A549 (cell line): ENCODE results near the gene SEC61B. TPM values are rescaled to one million over a fixed set of nuclear protein-coding genes. Genes with fewer than 3 reads are reported as not detected.
A peak's percentile ranks its signal among the peaks of the same experiment; 100 is the strongest.

ENCODE experiments used
- ATAC-seq, 2 experiments: fragments of 200-7000 bp in 1 of 2; fragments of >200 bp in 1 of 2; cut with Nextera tagmentation in 1 of 2; cut with Tn5 transposase in 1 of 2; 3 replicates each; pipeline versions ENCODE4 v1.8.0 to v1.9.1; 2018 to 2020; ENCODE audit warnings: mild to moderate bottlenecking in 1 of 2, moderate library complexity in 1 of 2
- CTCF ChIA-PET: fragments of 300-600 bp; sonication (Branson Sonifier 250); formaldehyde crosslinking; extraction: SDS; loops from one replicate; lab custom pipeline; 2021; ENCODE audit warnings: antibody characterized with exemption, inconsistent platforms; lab: Yijun Ruan, JAX
- POLR2A ChIA-PET: fragments of 350-600 bp; formaldehyde crosslinking; extraction: SDS; loops from one replicate; lab custom pipeline; 2021; ENCODE audit warnings: antibody characterized with exemption, inconsistent platforms; lab: Yijun Ruan, JAX
- DNase-seq, 2 experiments: peaks; one replicate each; pipeline versions ENCODE4 v3.0.0 to v3.0.0-alpha.2; 2011 to 2016; ENCODE audit warnings: low read depth in 1 of 2, low spot score in 1 of 2
- FAIRE-seq: peaks from 2 replicates; lab custom pipeline; 2011; peaks lifted over from hg19 to GRCh38; lab: Jason Lieb, UNC
- H3K27ac ChIP-seq, 2 experiments: fragments of >200 bp; sonication (Bioruptor Twin); formaldehyde crosslinking; 3 replicates each; pipeline ENCODE4 v1.5.1; 2016 to 2017
- H3K4me1 ChIP-seq: fragments of >200 bp; sonication (Bioruptor Twin); formaldehyde crosslinking; 3 replicates; pipeline ENCODE4 v1.6.1; 2016
- H3K4me2 ChIP-seq: fragments of >200 bp; sonication (Bioruptor Twin); formaldehyde crosslinking; 3 replicates; pipeline ENCODE4 v1.6.1; 2016
- H3K4me3 ChIP-seq: fragments of >200 bp; sonication (Bioruptor Twin); formaldehyde crosslinking; 3 replicates; pipeline ENCODE4 v1.5.1; 2016
- H3K9me3 ChIP-seq: fragments of >200 bp; sonication (Bioruptor Twin); formaldehyde crosslinking; 3 replicates; pipeline ENCODE4 v1.6.1; 2016
- CBX2 ChIP-seq: fragments of 200-600 bp; sonication (generic); IDR thresholded peaks from 2 replicates; pipeline ENCODE4 v1.6.1; 2016; ENCODE audit warnings: low read depth, mild to moderate bottlenecking, borderline replicate concordance
- CEBPB ChIP-seq, 2 experiments: fragments of >200 bp in 1 of 2; sonication (Bioruptor Twin) in 1 of 2; formaldehyde crosslinking in 1 of 2; IDR thresholded peaks; 2 replicates each; pipeline ENCODE4 v1.6.1; 2012 to 2016
- CHD2 ChIP-seq: fragments of 150-350 bp; IDR thresholded peaks from 2 replicates; pipeline ENCODE4 v1.6.1; 2014; ENCODE audit warnings: low read length; ENCODE audit not compliant: partially characterized antibody
- EHF ChIP-seq: fragments of 250-450 bp; sonication (Bioruptor Pico); IDR thresholded peaks from 2 replicates; pipeline ENCODE4 v1.5.0; 2020; ENCODE audit warnings: mild to moderate bottlenecking
- ELK1 ChIP-seq: fragments of 150-350 bp; IDR thresholded peaks from 2 replicates; pipeline ENCODE4 v1.6.1; 2014; ENCODE audit warnings: low read depth, mild to moderate bottlenecking, low read length
- EP300 ChIP-seq, 2 experiments: fragments of >200 bp; sonication (Bioruptor Twin); formaldehyde crosslinking; IDR thresholded peaks; 2 replicates in 1 of 2; 3 replicates in 1 of 2; pipeline ENCODE4 v1.6.1; 2016 to 2017
- FOSL2 ChIP-seq, 2 experiments: fragments of 450-650 bp in 1 of 2; fragments of >200 bp in 1 of 2; sonication (Bioruptor Twin) in 1 of 2; formaldehyde crosslinking; IDR thresholded peaks; 2 replicates each; pipeline versions ENCODE4 v1.5.0 to v1.6.1; 2016 to 2020; ENCODE audit warnings: mild to moderate bottlenecking in 1 of 2, moderate library complexity in 1 of 2
- FOXS1 ChIP-seq: fragments of 250-450 bp; sonication (Bioruptor Pico); IDR thresholded peaks from 2 replicates; pipeline ENCODE4 v1.5.0; 2020; ENCODE audit warnings: mild to moderate bottlenecking, moderate library complexity
- GATA3 ChIP-seq: IDR thresholded peaks from 2 replicates; pipeline ENCODE4 v1.6.1; 2012; ENCODE audit warnings: borderline replicate concordance
- HDAC2 ChIP-seq: fragments of 200-600 bp; sonication (generic); IDR thresholded peaks from 2 replicates; pipeline ENCODE4 v1.6.1; 2016
- HEYL ChIP-seq: fragments of 250-450 bp; sonication (Bioruptor Pico); IDR thresholded peaks from 2 replicates; pipeline ENCODE4 v1.8.0; 2021; ENCODE audit warnings: mild to moderate bottlenecking, moderate library complexity
- MAFK ChIP-seq: fragments of 450-650 bp; IDR thresholded peaks from 2 replicates; pipeline ENCODE4 v1.6.1; 2014; ENCODE audit not compliant: partially characterized antibody
- MAZ ChIP-seq: fragments of 150-350 bp; IDR thresholded peaks from 2 replicates; pipeline ENCODE4 v1.6.1; 2014; ENCODE audit warnings: antibody characterized with exemption, low read depth, low read length, borderline replicate concordance
- MYC ChIP-seq: IDR thresholded peaks from 2 replicates; pipeline ENCODE4 v1.6.1; 2012; ENCODE audit warnings: mild to moderate bottlenecking, inconsistent platforms, low read length, improper control_type of control experiment, borderline replicate concordance
- POLR2A ChIP-seq: IDR thresholded peaks from 2 replicates; pipeline ENCODE4 v1.6.1; 2012; ENCODE audit warnings: mild to moderate bottlenecking, low read length
- POLR2AphosphoS2 ChIP-seq: conservative IDR thresholded peaks from 2 replicates; pipeline ENCODE4 v1.6.1; 2012; ENCODE audit warnings: low read length, improper control_type of control experiment, inconsistent platforms
- RAD21 ChIP-seq, 2 experiments: fragments of >200 bp in 1 of 2; sonication (Bioruptor Twin) in 1 of 2; formaldehyde crosslinking in 1 of 2; IDR thresholded peaks in 1 of 2; conservative IDR thresholded peaks in 1 of 2; 2 replicates in 1 of 2; 3 replicates in 1 of 2; pipeline ENCODE4 v1.6.1; 2012 to 2018; ENCODE audit warnings: inconsistent platforms in 1 of 2
- REST ChIP-seq: fragments of 200-600 bp; sonication (generic); IDR thresholded peaks from 2 replicates; pipeline ENCODE4 v1.6.1; 2016; ENCODE audit warnings: antibody characterized with exemption, mild to moderate bottlenecking, moderate library complexity
- RFX5 ChIP-seq: fragments of 450-650 bp; IDR thresholded peaks from 2 replicates; pipeline ENCODE4 v1.7.1; 2014; ENCODE audit warnings: antibody characterized with exemption, mild to moderate bottlenecking, moderate library complexity
- RNF2 ChIP-seq: fragments of 200-600 bp; sonication (generic); IDR thresholded peaks from 2 replicates; pipeline ENCODE4 v1.6.1; 2016; ENCODE audit warnings: low read depth, mild to moderate bottlenecking, antibody characterized with exemption, moderate library complexity, borderline replicate concordance
- SMC3 ChIP-seq: fragments of >200 bp; sonication (Bioruptor Twin); formaldehyde crosslinking; IDR thresholded peaks from 3 replicates; pipeline ENCODE4 v1.6.1; 2018; ENCODE audit warnings: inconsistent platforms
- SREBF2 ChIP-seq: fragments of 450-650 bp; IDR thresholded peaks from 2 replicates; pipeline ENCODE4 v1.6.1; 2014; ENCODE audit warnings: mild to moderate bottlenecking, moderate library complexity
- TFCP2L1 ChIP-seq: fragments of 250-450 bp; sonication (Bioruptor Pico); IDR thresholded peaks from 2 replicates; pipeline ENCODE4 v1.5.0; 2021; ENCODE audit warnings: mild to moderate bottlenecking
- ZFP36 ChIP-seq: fragments of 450-650 bp; IDR thresholded peaks from 2 replicates; pipeline ENCODE4 v1.6.1; 2014; ENCODE audit warnings: borderline replicate concordance; ENCODE audit not compliant: partially characterized antibody
- WGBS: methylation state at CpG from one replicate; pipeline ENCODE4 v1.1.6; 2017; ENCODE audit errors: missing lambda C conversion rate; 5-methylcytosine and 5-hydroxymethylcytosine counted together
- polyA plus RNA-seq, 4 experiments: library from polyadenylated mRNA; depleted of rRNA in 3 of 4; stranded (reverse); fragments of >200 nt; fragmentation: RNase III in 1 of 4; extraction: RNeasy Plus Mini Kit Qiagen cat#74134 plus additional on column Dnase treatment in 1 of 4; gene quantifications; 2 replicates in 3 of 4; 3 replicates in 1 of 4; pipeline ENCODE4 v1.2.3, GENCODE V29; 2011 to 2017
- TF ChIP-seq, protein P1 (sequence below): fragments of >200 bp; sonication (Bioruptor Twin); formaldehyde crosslinking; IDR thresholded peaks from 3 replicates; pipeline ENCODE4 v1.5.1; 2016

Gene SEC61B
- polyA plus RNA-seq, 2 of the 4 experiments (the other 2 are of a cell fraction) = 194 to 275 TPM

- no peak for TF ChIP-seq REST
- no peak for TF ChIP-seq GATA3
- TF ChIP-seq TFCP2L1 = no peak
- no peak for TF ChIP-seq HEYL (CRISPR knock-in tag)
- TF ChIP-seq CBX2 = no peak
- TF ChIP-seq, protein P1, sequence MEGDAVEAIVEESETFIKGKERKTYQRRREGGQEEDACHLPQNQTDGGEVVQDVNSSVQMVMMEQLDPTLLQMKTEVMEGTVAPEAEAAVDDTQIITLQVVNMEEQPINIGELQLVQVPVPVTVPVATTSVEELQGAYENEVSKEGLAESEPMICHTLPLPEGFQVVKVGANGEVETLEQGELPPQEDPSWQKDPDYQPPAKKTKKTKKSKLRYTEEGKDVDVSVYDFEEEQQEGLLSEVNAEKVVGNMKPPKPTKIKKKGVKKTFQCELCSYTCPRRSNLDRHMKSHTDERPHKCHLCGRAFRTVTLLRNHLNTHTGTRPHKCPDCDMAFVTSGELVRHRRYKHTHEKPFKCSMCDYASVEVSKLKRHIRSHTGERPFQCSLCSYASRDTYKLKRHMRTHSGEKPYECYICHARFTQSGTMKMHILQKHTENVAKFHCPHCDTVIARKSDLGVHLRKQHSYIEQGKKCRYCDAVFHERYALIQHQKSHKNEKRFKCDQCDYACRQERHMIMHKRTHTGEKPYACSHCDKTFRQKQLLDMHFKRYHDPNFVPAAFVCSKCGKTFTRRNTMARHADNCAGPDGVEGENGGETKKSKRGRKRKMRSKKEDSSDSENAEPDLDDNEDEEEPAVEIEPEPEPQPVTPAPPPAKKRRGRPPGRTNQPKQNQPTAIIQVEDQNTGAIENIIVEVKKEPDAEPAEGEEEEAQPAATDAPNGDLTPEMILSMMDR = peak; percentile 69
- peak; percentile 76 to 85 for TF ChIP-seq RAD21 (conservative IDR thresholded peaks at IDR 0.05 in 1 of 2, IDR thresholded peaks at IDR 0.05 in 1 of 2)
- no peak for TF ChIP-seq CEBPB (IDR thresholded peaks at IDR 0.05)
- TF ChIP-seq ZFP36 = no peak
- TF ChIP-seq CHD2 = no peak
- TF ChIP-seq ELK1 = no peak
- TF ChIP-seq MYC = no peak
- TF ChIP-seq SMC3 = peak; percentile 53
- TF ChIP-seq POLR2A = no peak
- TF ChIP-seq RFX5 = no peak
Measured at GRCh38 chr9:99266255-99267023, 44.4 kb downstream of the SEC61B start (continued).

GRCh38 chr9:99269416-99269815, 47.3 kb downstream of the SEC61B start:
- no peak for ATAC-seq
- no peak for FAIRE-seq
- ChIA-PET POLR2A (no interaction called here), CTCF (interaction anchor here (0.5 to 0.9 kb wide), 3 partner anchors 12 to 85 kb away, joined by 3 read pairs; no protein-coding TSS in a partner anchor)
- Histone ChIP-seq H3K4me3 (no peak overlapping the region), H3K9me3 (no peaks in the 10 kb centered on the region), H3K27ac (no peak overlapping the region), H3K4me2 (no peak overlapping the region), H3K4me1 (no peaks in the 10 kb centered on the region)
- no peak for DNase-seq
- TF ChIP-seq RNF2 = no peak
- WGBS = 26% methylated on average over 3 of the region's 3 CpGs

DNA sequence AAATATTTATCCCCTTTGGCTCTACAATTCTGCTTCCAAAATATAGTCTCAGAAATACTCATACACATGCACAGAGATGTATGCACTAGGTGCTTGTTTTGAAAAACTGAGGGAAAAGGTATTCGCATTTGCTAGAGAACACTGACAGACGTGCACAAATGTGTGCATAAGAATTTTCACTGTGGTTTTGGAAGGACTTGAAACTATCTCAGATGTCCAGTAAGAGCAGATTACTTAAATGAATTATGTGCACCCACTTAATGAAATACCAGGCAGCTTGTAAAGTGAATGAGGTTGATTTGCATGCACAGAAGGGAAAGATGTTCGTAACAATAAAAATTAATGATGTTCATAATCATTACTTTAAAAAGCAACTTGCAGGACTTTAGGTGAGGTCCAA, 48.4 kb downstream of the SEC61B start:
- ATAC-seq = no peak
- no peaks in the 10 kb centered on the region for H3K9me3 ChIP-seq
- no peak overlapping the region for H3K27ac ChIP-seq
- WGBS = 57% methylated on average over 3 of the region's 3 CpGs
- TF ChIP-seq SREBF2 = no peak
- no peak for TF ChIP-seq MAFK
- TF ChIP-seq FOXS1 (CRISPR knock-in tag) = no peak
- no peak for TF ChIP-seq EP300 (IDR thresholded peaks at IDR 0.05)
- no peak for TF ChIP-seq POLR2AphosphoS2
- TF ChIP-seq ZFP36 = no peak
- TF ChIP-seq EHF (CRISPR knock-in tag) = no peak
- no peak for TF ChIP-seq MAZ
- no peak for TF ChIP-seq HDAC2
- no peak for TF ChIP-seq FOSL2 (IDR thresholded peaks at IDR 0.05)
- no peak for TF ChIP-seq FOSL2 (CRISPR knock-in tag; IDR thresholded peaks at IDR 0.05)
- no peaks in the 10 kb centered on the region for H3K4me1 ChIP-seq
- no peak overlapping the region for H3K4me2 ChIP-seq
- ChIA-PET POLR2A (no interaction called here), CTCF (no interaction called here)
- no peak overlapping the region for H3K4me3 ChIP-seq
- no peak for DNase-seq
- FAIRE-seq = no peak
